ENCODE data around the gene PCSK7. TPM values are rescaled to one million over a fixed set of nuclear protein-coding genes. Genes with fewer than 3 reads are reported as not detected.

PCSK7 gene
- total RNA-seq, 1 experiment from 2014 or later: 50.7 TPM

DNA sequence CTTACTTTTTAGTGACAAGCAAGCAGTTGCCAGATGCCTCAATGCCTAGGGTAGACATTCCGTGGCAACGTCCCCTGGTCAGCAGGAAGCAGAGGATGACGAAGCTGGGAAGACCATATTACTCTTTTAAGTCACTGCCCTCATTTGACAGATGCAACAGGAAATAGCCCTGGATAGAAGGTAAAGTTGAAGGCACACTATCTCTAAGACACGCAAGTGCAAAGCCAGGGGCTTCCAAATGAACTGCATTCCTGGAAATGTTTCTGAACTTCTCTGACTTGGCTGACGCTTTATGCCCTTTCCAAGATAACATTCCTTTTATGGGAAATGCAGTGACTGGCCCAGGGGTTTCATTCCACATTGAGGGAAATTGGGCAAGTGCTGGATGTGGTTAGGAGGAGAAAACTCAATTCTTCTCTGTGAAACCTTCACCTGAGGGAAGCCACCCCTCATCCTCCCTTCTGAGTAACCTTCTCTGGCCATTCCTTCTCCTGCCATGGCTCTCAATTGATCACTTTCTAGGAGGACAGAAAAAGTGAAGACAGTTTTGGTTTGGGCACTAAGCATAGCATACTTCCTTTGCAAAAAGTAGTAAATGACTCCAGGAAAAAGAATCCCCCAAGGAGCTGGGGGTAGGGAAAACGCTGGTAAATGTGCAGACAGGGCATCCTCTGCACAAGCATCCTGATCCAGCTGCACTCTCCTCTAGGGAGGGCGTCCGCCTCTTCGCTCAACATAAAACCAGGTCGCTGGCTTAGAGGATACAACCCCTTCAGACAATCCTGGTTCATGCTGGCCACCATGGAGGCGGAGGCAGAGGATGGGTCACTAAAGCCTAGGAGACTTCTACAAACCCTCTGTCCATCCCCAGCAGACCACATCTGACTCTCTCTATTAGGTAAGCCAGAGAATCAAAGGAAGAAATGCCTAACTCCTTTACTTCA lies 14.5 kb downstream of the PCSK7 start:
- Histone ChIP-seq H2BK15ac (ENCODE audit: low read depth, low read length) (no peak overlapping the region), H3K56ac (ENCODE audit: insufficient read length, low read depth, low read length) (no peak overlapping the region), H3K4me2 (ENCODE audit: insufficient read depth, insufficient read length, low read length) (no peak overlapping the region), H3K27me3 (ENCODE audit: insufficient read depth, low read length) (no peaks in the 10 kb centered on the region), H3K79me2 (ENCODE audit: insufficient read depth, low read length) (no peaks in the 10 kb centered on the region), H4K8ac (replicated peaks; ENCODE audit: insufficient read length, low read depth, low read length) (no peak overlapping the region), H4K5ac (ENCODE audit: insufficient read length, low read depth, low read length) (no peak overlapping the region), H2AFZ (ENCODE audit: low read length) (no peak overlapping the region), H3K27ac (ENCODE audit: insufficient read length, low read depth, low read length) (no peak overlapping the region), H2BK20ac (ENCODE audit: low read depth, low read length, poor library complexity, severe bottlenecking) (no peak overlapping the region), H4K91ac (ENCODE audit: insufficient read length, low read depth, low read length) (no peak overlapping the region), H3K23ac (ENCODE audit: insufficient read length, low read depth, low read length) (no peak overlapping the region), H3K9me3 (ENCODE audit: control insufficient read depth, low read depth, low read length) (no peaks in the 10 kb centered on the region), H3K9ac (ENCODE audit: extremely low read depth, insufficient read length, low read length) (no peak overlapping the region), H3T11ph (ENCODE audit: low read length) (no peak overlapping the region), H3K4me1 (ENCODE audit: insufficient read depth, low read length) (no peaks in the 10 kb centered on the region), H2BK120ac (ENCODE audit: low read depth, low read length, poor library complexity, severe bottlenecking) (no peak overlapping the region), H3K79me1 (ENCODE audit: insufficient read depth, low read depth, low read length, poor library complexity, severe bottlenecking) (no peaks in the 10 kb centered on the region), H2AK5ac (ENCODE audit: insufficient read length, low read length) (no peak overlapping the region), H3K23me2 (ENCODE audit: insufficient read length, low read depth, low read length, poor library complexity, severe bottlenecking) (no peaks in the 10 kb centered on the region), H3K4ac (ENCODE audit: low read depth, low read length) (no peak overlapping the region), H2BK5ac (ENCODE audit: insufficient read length, low read length) (no peak overlapping the region), H2BK12ac (ENCODE audit: insufficient read length, low read depth, low read length) (no peak overlapping the region), H3K14ac (ENCODE audit: insufficient read depth, low read length) (no peak overlapping the region), H4K20me1 (ENCODE audit: control insufficient read depth, insufficient read depth, insufficient read length) (no peaks in the 10 kb centered on the region), H3K18ac (ENCODE audit: insufficient read length, low read depth, low read length) (no peak overlapping the region)
- Mint-ChIP-seq H3K36me3 (ENCODE audit: insufficient read depth in 1 of 3, low read depth in 3 of 3) (peaks cover 9 to 63% (median 40%) of the 10 kb centered on the region in 3 experiments), H3K4me3 (no peak overlapping the region), H3K9me3 (no peaks in the 10 kb centered on the region), H3K27me3 (ENCODE audit: low read depth) (no peaks in the 10 kb centered on the region), H3K4me1 (peaks cover 6 to 7% of the 10 kb centered on the region in 2 experiments), H3K27ac (no peak overlapping the region)
- TF ChIP-seq, protein P1, sequence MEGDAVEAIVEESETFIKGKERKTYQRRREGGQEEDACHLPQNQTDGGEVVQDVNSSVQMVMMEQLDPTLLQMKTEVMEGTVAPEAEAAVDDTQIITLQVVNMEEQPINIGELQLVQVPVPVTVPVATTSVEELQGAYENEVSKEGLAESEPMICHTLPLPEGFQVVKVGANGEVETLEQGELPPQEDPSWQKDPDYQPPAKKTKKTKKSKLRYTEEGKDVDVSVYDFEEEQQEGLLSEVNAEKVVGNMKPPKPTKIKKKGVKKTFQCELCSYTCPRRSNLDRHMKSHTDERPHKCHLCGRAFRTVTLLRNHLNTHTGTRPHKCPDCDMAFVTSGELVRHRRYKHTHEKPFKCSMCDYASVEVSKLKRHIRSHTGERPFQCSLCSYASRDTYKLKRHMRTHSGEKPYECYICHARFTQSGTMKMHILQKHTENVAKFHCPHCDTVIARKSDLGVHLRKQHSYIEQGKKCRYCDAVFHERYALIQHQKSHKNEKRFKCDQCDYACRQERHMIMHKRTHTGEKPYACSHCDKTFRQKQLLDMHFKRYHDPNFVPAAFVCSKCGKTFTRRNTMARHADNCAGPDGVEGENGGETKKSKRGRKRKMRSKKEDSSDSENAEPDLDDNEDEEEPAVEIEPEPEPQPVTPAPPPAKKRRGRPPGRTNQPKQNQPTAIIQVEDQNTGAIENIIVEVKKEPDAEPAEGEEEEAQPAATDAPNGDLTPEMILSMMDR (conservative IDR thresholded peaks at IDR 0.05): no peak
- no peak for DNase-seq
- WGBS (ENCODE audit: extremely low coverage, insufficient read length, low lambda C conversion rate): no CpG with 5 or more reads among the region's 11 CpGs
